ENCODE data around the gene LDHD. TPM values are rescaled to one million over a fixed set of nuclear protein-coding genes. Genes with fewer than 3 reads are reported as not detected.

LDHD gene
- polyA plus RNA-seq, 3 donors: 3.7 to 6.3 (median 5.4) TPM

DNA sequence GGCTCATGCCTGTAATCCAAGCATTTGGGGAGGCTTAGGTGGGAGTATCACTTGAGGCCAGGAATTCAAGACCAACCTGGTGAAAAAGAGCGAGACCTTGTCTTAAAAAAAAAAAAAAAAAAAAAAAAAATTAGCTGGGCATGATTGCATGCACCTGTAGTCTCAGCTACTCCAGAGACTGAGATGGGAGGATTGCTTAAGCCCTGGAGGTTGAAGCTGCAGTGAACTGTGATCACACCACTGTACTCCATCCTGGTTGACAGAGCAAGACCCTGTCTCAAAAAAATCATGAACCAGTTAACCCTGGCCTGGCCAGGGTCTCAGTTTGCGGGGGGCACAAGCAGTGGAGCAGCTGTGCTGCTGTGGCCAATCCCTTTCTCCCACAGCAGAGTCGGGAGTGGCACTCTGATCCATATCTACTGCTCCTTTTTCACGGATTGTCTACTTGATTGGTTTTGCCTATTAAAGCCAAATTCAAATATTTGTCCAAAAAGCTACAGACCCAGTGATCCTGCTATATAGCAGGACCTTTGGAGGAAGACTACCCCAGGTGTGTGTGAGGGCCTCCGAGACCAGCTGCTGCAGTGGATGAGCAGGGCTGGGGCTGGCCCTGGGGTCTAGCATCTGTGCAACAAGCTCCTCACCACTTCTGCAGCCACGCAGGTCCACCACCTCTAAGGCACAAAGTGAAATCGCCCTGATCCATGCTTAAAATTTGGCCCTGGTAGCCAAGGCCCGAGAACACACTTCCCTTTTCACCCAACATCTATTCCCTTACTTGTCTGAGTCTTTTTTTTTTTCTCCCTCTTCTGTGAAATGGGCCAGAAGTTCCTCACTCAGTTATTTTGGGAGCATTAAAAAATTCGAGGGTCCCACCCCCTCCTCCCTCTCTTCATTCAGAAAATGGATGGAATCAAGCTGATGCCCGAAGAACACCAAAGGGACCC lies 48.2 kb downstream of the LDHD start:
- no peaks in the 10 kb centered on the region for H3K27me3 ChIP-seq (ENCODE audit: control insufficient read depth in 2 of 2, insufficient read depth in 2 of 2, low read length in 2 of 2)
- TF ChIP-seq, protein P1, sequence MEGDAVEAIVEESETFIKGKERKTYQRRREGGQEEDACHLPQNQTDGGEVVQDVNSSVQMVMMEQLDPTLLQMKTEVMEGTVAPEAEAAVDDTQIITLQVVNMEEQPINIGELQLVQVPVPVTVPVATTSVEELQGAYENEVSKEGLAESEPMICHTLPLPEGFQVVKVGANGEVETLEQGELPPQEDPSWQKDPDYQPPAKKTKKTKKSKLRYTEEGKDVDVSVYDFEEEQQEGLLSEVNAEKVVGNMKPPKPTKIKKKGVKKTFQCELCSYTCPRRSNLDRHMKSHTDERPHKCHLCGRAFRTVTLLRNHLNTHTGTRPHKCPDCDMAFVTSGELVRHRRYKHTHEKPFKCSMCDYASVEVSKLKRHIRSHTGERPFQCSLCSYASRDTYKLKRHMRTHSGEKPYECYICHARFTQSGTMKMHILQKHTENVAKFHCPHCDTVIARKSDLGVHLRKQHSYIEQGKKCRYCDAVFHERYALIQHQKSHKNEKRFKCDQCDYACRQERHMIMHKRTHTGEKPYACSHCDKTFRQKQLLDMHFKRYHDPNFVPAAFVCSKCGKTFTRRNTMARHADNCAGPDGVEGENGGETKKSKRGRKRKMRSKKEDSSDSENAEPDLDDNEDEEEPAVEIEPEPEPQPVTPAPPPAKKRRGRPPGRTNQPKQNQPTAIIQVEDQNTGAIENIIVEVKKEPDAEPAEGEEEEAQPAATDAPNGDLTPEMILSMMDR (IDR thresholded peaks at IDR 0.05): no peak
- H3K4me1 ChIP-seq (ENCODE audit: control insufficient read depth in 1 of 2, insufficient read depth in 2 of 2, low read length in 2 of 2): peaks cover 28 to 34% of the 10 kb centered on the region in 2 donors
- H3K9me3 ChIP-seq (replicated peaks in 1 of 2; ENCODE audit: control insufficient read depth in 1 of 2, insufficient read depth in 1 of 2, low read length in 2 of 2): no peaks in the 10 kb centered on the region
- no peak overlapping the region for H3K4me3 ChIP-seq (replicated peaks in 1 of 3; ENCODE audit: low read depth in 2 of 3, low read length in 3 of 3)
- H3K79me2 ChIP-seq (ENCODE audit: insufficient read depth, low read length): peaks cover 72% of the 10 kb centered on the region
- Mint-ChIP-seq H3K9me3 (peaks cover 0 to 3% (median 0%) of the 10 kb centered on the region in 7 donors), H3K4me1 (peaks cover 37% of the 10 kb centered on the region), H3K4me3 (no peak overlapping the region), H3K36me3 (peaks cover 0 to 3% of the 10 kb centered on the region in 2 donors), H3K27me3 (ENCODE audit: low read depth in 3 of 3) (peaks cover 0 to 2% (median 0%) of the 10 kb centered on the region in 3 donors), H3K27ac (no peak overlapping the region)
- H3K27ac ChIP-seq (ENCODE audit: low read depth in 1 of 2, low read length in 2 of 2): no peak overlapping the region
- no peaks in the 10 kb centered on the region for H3K36me3 ChIP-seq (replicated peaks in 1 of 2; ENCODE audit: control insufficient read depth in 1 of 2, insufficient read depth in 2 of 2, low read length in 2 of 2)
- no peak overlapping the region for H3K4me2 ChIP-seq (replicated peaks; ENCODE audit: extremely low read depth, low read length, poor library complexity, severe bottlenecking)
- intact Hi-C loops (cut with micrococcal nuclease): loop anchor here in 1 of 2 donors (10.0 kb wide), 1 partner anchor 64 kb away; no protein-coding TSS in a partner anchor
- no peak overlapping the region for H3K9ac ChIP-seq (ENCODE audit: insufficient read depth, low read length, poor library complexity, severe bottlenecking)
- 65% methylated on average over 8 of the region's 10 CpGs for WGBS (ENCODE audit: insufficient coverage)
- no peak overlapping the region for H2AFZ ChIP-seq (ENCODE audit: insufficient read depth, low read depth, low read length, poor library complexity, severe bottlenecking)
- no peak for DNase-seq
- peaks cover 15% of the 10 kb centered on the region for H4K20me1 ChIP-seq (ENCODE audit: insufficient read depth, low read length)

- H3K27me3 ChIP-seq (ENCODE audit: control insufficient read depth in 2 of 2, insufficient read depth in 2 of 2, low read length in 2 of 2): no peaks in the 10 kb centered on the region
- TF ChIP-seq, protein P1 (IDR thresholded peaks at IDR 0.05): no peak
- H3K4me1 ChIP-seq (ENCODE audit: control insufficient read depth in 1 of 2, insufficient read depth in 2 of 2, low read length in 2 of 2): peaks cover 42 to 48% of the 10 kb centered on the region in 2 donors
- H3K27ac ChIP-seq (ENCODE audit: low read depth in 1 of 2, low read length in 2 of 2): no peak overlapping the region
- H4K20me1 ChIP-seq (ENCODE audit: insufficient read depth, low read length): peaks cover 15% of the 10 kb centered on the region
- no peak overlapping the region for H3K4me3 ChIP-seq (replicated peaks in 1 of 3; ENCODE audit: low read depth in 2 of 3, low read length in 3 of 3)
- no peak overlapping the region for H3K9ac ChIP-seq (ENCODE audit: insufficient read depth, low read length, poor library complexity, severe bottlenecking)
- no peak overlapping the region for H3K4me3 Mint-ChIP-seq
- no peak for DNase-seq
- no peaks in the 10 kb centered on the region for H3K9me3 ChIP-seq (replicated peaks in 1 of 2; ENCODE audit: control insufficient read depth in 1 of 2, insufficient read depth in 1 of 2, low read length in 2 of 2)
- H3K4me1 Mint-ChIP-seq: peaks cover 51% of the 10 kb centered on the region
- no peak overlapping the region for H3K4me2 ChIP-seq (replicated peaks; ENCODE audit: extremely low read depth, low read length, poor library complexity, severe bottlenecking)
- peaks cover 0 to 3% (median 0%) of the 10 kb centered on the region in 7 donors for H3K9me3 Mint-ChIP-seq
- H3K27me3 Mint-ChIP-seq (ENCODE audit: low read depth in 3 of 3): peaks cover 0 to 2% (median 0%) of the 10 kb centered on the region in 3 donors
- H3K27ac Mint-ChIP-seq: no peak overlapping the region
- H3K36me3 ChIP-seq (replicated peaks in 1 of 2; ENCODE audit: control insufficient read depth in 1 of 2, insufficient read depth in 2 of 2, low read length in 2 of 2): no peaks in the 10 kb centered on the region
- H3K36me3 Mint-ChIP-seq: peaks cover 0 to 3% of the 10 kb centered on the region in 2 donors
- H3K79me2 ChIP-seq (ENCODE audit: insufficient read depth, low read length): peaks cover 82% of the 10 kb centered on the region
- H2AFZ ChIP-seq (ENCODE audit: insufficient read depth, low read depth, low read length, poor library complexity, severe bottlenecking): no peak overlapping the region
- intact Hi-C loops (cut with micrococcal nuclease): loop anchor here in 1 of 2 donors (10.0 kb wide), 1 partner anchor 62 kb away; no protein-coding TSS in a partner anchor
- WGBS (ENCODE audit: insufficient coverage): 90% methylated on average over 5 of the region's 6 CpGs
These were observed 49.6 kb downstream of the LDHD start for GRCh38 chr16:75066861-75067447.
